ENCODE data around the gene SIPA1L2.

SIPA1L2 gene

DNA sequence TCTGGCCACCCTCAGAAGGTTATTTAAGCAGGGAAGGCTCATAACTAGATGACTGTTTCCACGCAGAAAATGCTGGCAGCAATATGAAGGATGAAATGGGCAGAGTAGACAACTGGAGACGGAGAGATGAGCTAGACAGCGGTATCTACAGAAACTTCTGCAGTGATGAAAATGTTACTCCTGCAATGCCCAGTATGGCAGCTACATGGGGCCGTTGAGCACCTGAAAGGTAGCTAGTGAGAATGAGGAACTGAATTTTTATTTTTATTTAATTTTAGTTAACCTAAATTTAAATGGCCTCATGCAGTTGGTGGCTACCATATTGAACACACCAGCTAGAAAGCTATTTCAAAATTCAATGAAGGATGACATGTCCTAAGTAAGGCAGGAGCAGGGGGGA is 27.3 kb downstream of the SIPA1L2 start:
- Histone ChIP-seq H3K4me3 (no peak overlapping the region), H3K4me1 (peaks cover 0 to 16% (median 0%) of the 10 kb centered on the region in 4 donors), H3K9me3 (no peaks in the 10 kb centered on the region), H3K27ac (no peak overlapping the region), H3K27me3 (no peaks in the 10 kb centered on the region), H3K36me3 (no peaks in the 10 kb centered on the region)
- no peak for DNase-seq
- TF ChIP-seq, protein P1, sequence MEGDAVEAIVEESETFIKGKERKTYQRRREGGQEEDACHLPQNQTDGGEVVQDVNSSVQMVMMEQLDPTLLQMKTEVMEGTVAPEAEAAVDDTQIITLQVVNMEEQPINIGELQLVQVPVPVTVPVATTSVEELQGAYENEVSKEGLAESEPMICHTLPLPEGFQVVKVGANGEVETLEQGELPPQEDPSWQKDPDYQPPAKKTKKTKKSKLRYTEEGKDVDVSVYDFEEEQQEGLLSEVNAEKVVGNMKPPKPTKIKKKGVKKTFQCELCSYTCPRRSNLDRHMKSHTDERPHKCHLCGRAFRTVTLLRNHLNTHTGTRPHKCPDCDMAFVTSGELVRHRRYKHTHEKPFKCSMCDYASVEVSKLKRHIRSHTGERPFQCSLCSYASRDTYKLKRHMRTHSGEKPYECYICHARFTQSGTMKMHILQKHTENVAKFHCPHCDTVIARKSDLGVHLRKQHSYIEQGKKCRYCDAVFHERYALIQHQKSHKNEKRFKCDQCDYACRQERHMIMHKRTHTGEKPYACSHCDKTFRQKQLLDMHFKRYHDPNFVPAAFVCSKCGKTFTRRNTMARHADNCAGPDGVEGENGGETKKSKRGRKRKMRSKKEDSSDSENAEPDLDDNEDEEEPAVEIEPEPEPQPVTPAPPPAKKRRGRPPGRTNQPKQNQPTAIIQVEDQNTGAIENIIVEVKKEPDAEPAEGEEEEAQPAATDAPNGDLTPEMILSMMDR (IDR thresholded peaks at IDR 0.05), result no peak
- intact Hi-C loops (cut with DNase I; ENCODE audit: low total_unique reads), result no loop called here

DNA sequence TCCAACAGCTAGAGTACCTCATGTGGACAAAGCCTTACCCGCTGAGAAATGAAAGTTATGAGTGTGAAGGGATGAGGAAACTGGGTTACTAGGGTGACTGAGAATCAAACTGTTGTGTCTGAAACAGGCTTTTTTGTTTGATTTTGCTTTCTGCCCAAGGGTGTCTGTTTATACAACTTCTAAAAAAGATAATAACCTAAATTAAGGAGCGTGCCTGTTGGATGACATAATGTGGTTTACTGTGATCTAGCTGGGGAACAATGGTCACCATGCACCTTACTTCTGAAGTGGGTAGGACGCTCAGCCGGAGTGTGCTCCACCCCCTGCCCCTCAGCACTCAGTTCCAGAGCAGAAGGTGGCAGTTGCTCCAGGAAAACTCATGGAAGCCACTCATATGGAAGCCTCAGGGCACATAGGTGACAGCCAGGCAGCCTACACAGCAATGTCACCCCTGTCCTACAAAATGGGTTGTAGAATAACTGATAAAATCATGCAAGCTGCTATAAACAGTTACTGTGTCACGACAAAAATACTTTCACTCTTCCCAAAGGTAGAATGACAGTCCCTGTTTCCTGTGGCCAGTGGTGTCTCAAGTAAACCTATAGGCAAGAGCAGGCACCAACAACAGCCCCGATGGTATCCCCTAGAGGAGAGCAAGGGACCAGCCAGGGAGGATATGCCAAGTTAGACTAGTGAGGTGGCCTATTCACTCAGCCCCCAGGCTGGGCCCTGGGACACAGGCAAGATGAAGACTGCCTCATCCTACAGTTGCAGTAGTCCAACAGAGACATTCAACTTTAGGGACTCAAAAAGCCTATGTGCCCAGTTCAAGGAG is 29.3 kb downstream of the SIPA1L2 start:
- Histone ChIP-seq H3K4me3 (no peak overlapping the region), H3K27me3 (no peaks in the 10 kb centered on the region), H3K36me3 (no peaks in the 10 kb centered on the region), H3K9me3 (no peaks in the 10 kb centered on the region), H3K27ac (no peak overlapping the region), H3K4me1 (peaks cover 0 to 16% (median 0%) of the 10 kb centered on the region in 4 donors)
- TF ChIP-seq, protein P1 (IDR thresholded peaks at IDR 0.05), result no peak
- no peak for DNase-seq
- intact Hi-C loops (cut with DNase I; ENCODE audit: low total_unique reads), result no loop called here

DNA sequence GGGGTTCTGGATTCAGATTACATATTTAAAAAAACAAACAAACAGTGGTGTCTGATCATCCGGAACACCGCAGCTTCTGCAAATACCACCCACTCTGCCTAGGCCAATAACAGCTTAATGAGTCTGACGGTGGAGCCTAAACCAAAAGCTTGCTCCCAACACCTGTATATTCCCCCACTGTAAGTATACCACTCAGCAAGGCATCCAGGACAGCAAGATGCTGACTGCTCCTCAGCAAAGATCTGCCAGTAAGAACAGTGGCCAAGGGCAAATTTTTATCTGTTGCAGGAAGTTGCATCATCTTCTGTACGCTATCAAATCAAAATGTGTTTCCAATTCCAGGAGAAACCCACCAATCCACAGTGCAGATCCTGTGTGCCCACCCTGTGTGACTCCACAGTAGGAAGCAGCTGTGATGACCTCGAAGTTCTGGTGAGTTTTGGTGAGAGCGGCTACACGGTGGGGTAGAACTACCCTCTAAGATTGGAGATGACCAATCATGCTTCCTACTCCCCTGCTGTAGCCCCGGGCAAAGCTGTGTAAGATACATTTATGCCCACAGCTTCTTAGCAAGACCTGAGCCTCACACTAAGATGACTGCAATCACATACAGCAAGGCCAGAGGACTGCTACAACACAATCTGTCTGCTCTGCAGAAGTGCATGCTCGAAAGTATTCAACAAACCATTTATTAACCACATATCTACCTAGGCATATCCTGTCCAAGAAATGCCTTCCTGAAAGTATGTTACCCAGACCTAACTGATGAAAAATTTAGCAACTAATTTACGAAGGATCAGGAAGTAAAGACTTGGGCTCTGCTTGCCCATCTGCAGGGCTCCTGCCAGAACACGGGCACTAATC is 30.5 kb downstream of the SIPA1L2 start:
- no peak for DNase-seq
- peaks cover 0 to 16% (median 0%) of the 10 kb centered on the region in 4 donors for H3K4me1 ChIP-seq
- intact Hi-C loops (cut with DNase I; ENCODE audit: low total_unique reads), result no loop called here
- no peak overlapping the region for H3K27ac ChIP-seq
- no peaks in the 10 kb centered on the region for H3K9me3 ChIP-seq
- no peaks in the 10 kb centered on the region for H3K27me3 ChIP-seq
- no peaks in the 10 kb centered on the region for H3K36me3 ChIP-seq
- TF ChIP-seq, protein P1 (IDR thresholded peaks at IDR 0.05), result no peak
- H3K4me3 ChIP-seq, result no peak overlapping the region

DNA sequence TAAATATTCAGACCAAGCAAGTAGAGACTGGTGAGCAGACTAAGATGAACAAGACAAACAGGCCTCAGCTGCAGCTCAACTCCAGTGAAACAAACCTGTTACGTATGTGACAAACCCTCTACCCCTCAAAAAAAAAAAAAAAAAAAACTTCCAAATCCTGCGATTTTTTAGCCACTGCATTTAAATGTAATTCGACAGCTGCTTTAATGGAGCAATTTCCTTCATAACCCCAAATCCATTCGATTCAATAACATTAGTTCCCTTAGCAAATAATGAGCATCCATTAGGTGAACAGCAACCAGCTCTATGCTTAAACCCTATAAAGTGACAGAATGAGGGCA is 31.1 kb downstream of the SIPA1L2 start:
- Histone ChIP-seq H3K27ac (no peak overlapping the region), H3K36me3 (no peaks in the 10 kb centered on the region), H3K27me3 (no peaks in the 10 kb centered on the region), H3K9me3 (no peaks in the 10 kb centered on the region), H3K4me1 (peaks cover 0 to 16% (median 0%) of the 10 kb centered on the region in 4 donors), H3K4me3 (no peak overlapping the region)
- DNase-seq, result no peak
- TF ChIP-seq, protein P1 (IDR thresholded peaks at IDR 0.05), result no peak
- intact Hi-C loops (cut with DNase I; ENCODE audit: low total_unique reads), result no loop called here

DNA sequence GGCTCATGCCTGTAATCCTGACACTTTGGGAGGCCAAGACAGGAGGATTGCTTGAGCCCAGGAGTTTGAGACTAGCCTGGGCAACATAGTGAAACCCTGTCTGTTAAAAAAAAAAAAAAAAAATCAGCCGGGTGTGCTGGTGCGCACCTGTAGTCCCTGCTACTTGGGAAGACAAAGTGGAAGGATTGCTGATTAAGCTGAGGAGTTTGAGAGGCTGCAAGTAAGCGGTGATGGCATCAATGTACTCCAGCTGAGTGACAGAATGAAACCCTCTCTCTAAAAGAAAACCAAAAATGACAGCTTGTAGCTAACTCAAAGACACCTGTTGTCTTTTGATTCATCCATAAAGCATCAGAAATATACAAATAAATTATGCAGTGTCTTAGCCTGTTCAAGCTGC is 31.8 kb downstream of the SIPA1L2 start:
- H3K4me3 ChIP-seq, result no peak overlapping the region
- intact Hi-C loops (cut with DNase I; ENCODE audit: low total_unique reads), result no loop called here
- no peak overlapping the region for H3K27ac ChIP-seq
- no peak for DNase-seq
- TF ChIP-seq, protein P1 (IDR thresholded peaks at IDR 0.05), result no peak
- H3K4me1 ChIP-seq, result peaks cover 0 to 16% (median 0%) of the 10 kb centered on the region in 4 donors
- no peaks in the 10 kb centered on the region for H3K27me3 ChIP-seq
- H3K36me3 ChIP-seq, result no peaks in the 10 kb centered on the region
- H3K9me3 ChIP-seq, result no peaks in the 10 kb centered on the region
